ENCODE measurements around the gene RPS2.
"Not testable (repeated sequence)": the region's sequence is repeated elsewhere in the genome, so short reads cannot be mapped to it uniquely, and the experiment has no call there.

RPS2 gene

GRCh38 chr16:1945559-1946391, 18.9 kb downstream of the RPS2 start:
- no peak for ATAC-seq (replicated peaks)
- Mint-ChIP-seq H3K4me3 (no peak overlapping the region), H3K27me3 (peaks cover 0 to 1% of the 10 kb centered on the region in 2 donors)

GRCh38 chr16:1944612-1945199, 19.9 kb downstream of the RPS2 start:
- Mint-ChIP-seq H3K36me3 (ENCODE audit: insufficient read depth) (peaks cover 7% of the 10 kb centered on the region), H3K4me3 (peak overlapping the region; percentile 51 to 64), H3K9me3 (no peaks in the 10 kb centered on the region), H3K27me3 (no peaks in the 10 kb centered on the region), H3K4me1 (ENCODE audit: low read depth in 2 of 2) (peaks cover 9 to 13% of the 10 kb centered on the region in 2 donors), H3K27ac (peak overlapping the region in 1 of 2 donors; percentile 67)
- ATAC-seq (replicated peaks) (no peak), DNase-seq (no peak)

More at GRCh38 chr16:1945559-1946391, 18.9 kb downstream of the RPS2 start:
- peaks cover 9 to 13% of the 10 kb centered on the region in 2 donors for H3K4me1 Mint-ChIP-seq (ENCODE audit: low read depth in 2 of 2)
- DNase-seq: no peak
- no peaks in the 10 kb centered on the region for H3K36me3 Mint-ChIP-seq (ENCODE audit: insufficient read depth)
- H3K9me3 Mint-ChIP-seq: no peaks in the 10 kb centered on the region
- no peak overlapping the region for H3K27ac Mint-ChIP-seq

GRCh38 chr16:1942810-1943726, 21.6 kb downstream of the RPS2 start, which contains the start of gene MSRB1:
MSRB1 (minus strand) TSS chr16:1943199; CDS start chr16:1943156, 43 bp downstream.
- peaks cover 9 to 13% of the 10 kb centered on the region in 2 donors for H3K4me1 Mint-ChIP-seq (ENCODE audit: low read depth in 2 of 2)
- DNase-seq (peak; percentile 97 to 99 (median 98)), ATAC-seq (replicated peaks) (peak; percentile 98)
- H3K27me3 Mint-ChIP-seq: no peaks in the 10 kb centered on the region
- peak within 1 kb of the TSS; percentile 74 to 88 for H3K27ac Mint-ChIP-seq
- no peaks in the 10 kb centered on the region for H3K9me3 Mint-ChIP-seq
- H3K4me3 Mint-ChIP-seq: peak within 1 kb of the TSS; percentile 90 to 92
- H3K36me3 Mint-ChIP-seq (ENCODE audit: insufficient read depth): peaks cover 12% of the 10 kb centered on the region

- ATAC-seq (replicated peaks): no peak
- DNase-seq: no peak
Measured at GRCh38 chr16:1942047-1942809, 22.4 kb downstream of the RPS2 start.

GRCh38 chr16:1941162-1942046, 23.2 kb downstream of the RPS2 start:
- Mint-ChIP-seq H3K4me3 (peak overlapping the region; percentile 90 to 92), H3K9me3 (no peaks in the 10 kb centered on the region)

More at GRCh38 chr16:1942047-1942809, 22.4 kb downstream of the RPS2 start:
- Mint-ChIP-seq H3K27me3 (no peaks in the 10 kb centered on the region), H3K27ac (peak overlapping the region; percentile 74 to 88), H3K4me3 (peak overlapping the region; percentile 90 to 92), H3K9me3 (no peaks in the 10 kb centered on the region), H3K4me1 (ENCODE audit: low read depth in 2 of 2) (peaks cover 9 to 13% of the 10 kb centered on the region in 2 donors), H3K36me3 (ENCODE audit: insufficient read depth) (peaks cover 15% of the 10 kb centered on the region)

GRCh38 chr16:1940273-1941161, 24.1 kb downstream of the RPS2 start:
- Mint-ChIP-seq H3K27me3 (no peaks in the 10 kb centered on the region), H3K27ac (no peak overlapping the region), H3K9me3 (no peaks in the 10 kb centered on the region), H3K36me3 (ENCODE audit: insufficient read depth) (peaks cover 15% of the 10 kb centered on the region), H3K4me3 (no peak overlapping the region), H3K4me1 (ENCODE audit: low read depth in 2 of 2) (peaks cover 9 to 13% of the 10 kb centered on the region in 2 donors)
- ATAC-seq (replicated peaks) (no peak), DNase-seq (no peak)

More at GRCh38 chr16:1941162-1942046, 23.2 kb downstream of the RPS2 start:
- DNase-seq: no peak
- no peak for ATAC-seq (replicated peaks)
- no peaks in the 10 kb centered on the region for H3K27me3 Mint-ChIP-seq
- peaks cover 15% of the 10 kb centered on the region for H3K36me3 Mint-ChIP-seq (ENCODE audit: insufficient read depth)
- peaks cover 9 to 13% of the 10 kb centered on the region in 2 donors for H3K4me1 Mint-ChIP-seq (ENCODE audit: low read depth in 2 of 2)
- no peak overlapping the region for H3K27ac Mint-ChIP-seq

- not testable (repeated sequence) for H3K9me3 Mint-ChIP-seq; DNase-seq; H3K27ac Mint-ChIP-seq; H3K27me3 Mint-ChIP-seq; H3K4me3 Mint-ChIP-seq; ATAC-seq (replicated peaks)
- H3K4me1 Mint-ChIP-seq (ENCODE audit: low read depth in 2 of 2): peaks cover 9 to 13% of the 10 kb centered on the region in 2 donors
- peaks cover 15% of the 10 kb centered on the region for H3K36me3 Mint-ChIP-seq (ENCODE audit: insufficient read depth)
Measured at GRCh38 chr16:1939833-1940232, 24.8 kb downstream of the RPS2 start.

- Mint-ChIP-seq H3K27me3 (no peaks in the 10 kb centered on the region), H3K4me3 (no peak overlapping the region), H3K27ac (no peak overlapping the region), H3K9me3 (no peaks in the 10 kb centered on the region), H3K4me1 (ENCODE audit: low read depth in 2 of 2) (peaks cover 4 to 13% of the 10 kb centered on the region in 2 donors), H3K36me3 (ENCODE audit: insufficient read depth) (peaks cover 15% of the 10 kb centered on the region)
- no peak for DNase-seq
- no peak for ATAC-seq (replicated peaks)
Measured at GRCh38 chr16:1938910-1939309, 25.7 kb downstream of the RPS2 start.

- Mint-ChIP-seq H3K27me3 (peaks cover 0 to 3% of the 10 kb centered on the region in 2 donors), H3K36me3 (ENCODE audit: insufficient read depth) (peaks cover 15% of the 10 kb centered on the region), H3K9me3 (no peaks in the 10 kb centered on the region), H3K4me1 (ENCODE audit: low read depth in 2 of 2) (peaks cover 4 to 10% of the 10 kb centered on the region in 2 donors), H3K27ac (no peak overlapping the region), H3K4me3 (no peak overlapping the region)
- ATAC-seq (replicated peaks): no peak
- no peak for DNase-seq
Measured at GRCh38 chr16:1938316-1938715, 26.3 kb downstream of the RPS2 start.

- no peaks in the 10 kb centered on the region for H3K9me3 Mint-ChIP-seq
- peaks cover 0 to 9% of the 10 kb centered on the region in 2 donors for H3K27me3 Mint-ChIP-seq
- no peak overlapping the region for H3K4me3 Mint-ChIP-seq
- DNase-seq (no peak), ATAC-seq (replicated peaks) (no peak)
- H3K36me3 Mint-ChIP-seq (ENCODE audit: insufficient read depth): peaks cover 15% of the 10 kb centered on the region
- H3K27ac Mint-ChIP-seq: peak overlapping the region in 1 of 2 donors; percentile 44
- peaks cover 0 to 5% of the 10 kb centered on the region in 2 donors for H3K4me1 Mint-ChIP-seq (ENCODE audit: low read depth in 2 of 2)
Measured at GRCh38 chr16:1936945-1937479, 27.6 kb downstream of the RPS2 start.

All from effector memory CD8-positive, alpha-beta T cell (primary cell).